GM18517 (cell line): ENCODE results near the gene TMEM35B.
"Not testable (repeated sequence)": the region's sequence is repeated elsewhere in the genome, so short reads cannot be mapped to it uniquely, and the experiment has no call there.

Experiments used
- ATAC-seq: cut with Tn5 transposase; IDR thresholded peaks from one replicate; pipeline ENCODE4 v1.9.1; 2021; ENCODE audit warnings: mild to moderate bottlenecking, moderate library complexity; ENCODE audit not compliant: unreplicated experiment

TMEM35B gene

GRCh38 chr1:34984793-34985608, at the start of gene TMEM35B:
TSS of gene TMEM35B (minus strand) at chr1:34985347. CDS start at chr1:34985305, 42 bp downstream.
- peak; percentile 61 for ATAC-seq

- ATAC-seq, result no peak
Observed at GRCh38 chr1:35033346-35033745, 48.2 kb upstream of the TMEM35B start.

- no peak for ATAC-seq
Observed at GRCh38 chr1:35032384-35032739, 47.2 kb upstream of the TMEM35B start.

- no peak for ATAC-seq
Observed at GRCh38 chr1:35030756-35031446, 45.8 kb upstream of the TMEM35B start.

- no peak for ATAC-seq
Observed at GRCh38 chr1:35030338-35030737, 45.2 kb upstream of the TMEM35B start.

GRCh38 chr1:35029761-35030160, 44.6 kb upstream of the TMEM35B start:
- no peak for ATAC-seq

- ATAC-seq, result no peak
Observed at GRCh38 chr1:35016406-35016805, 31.3 kb upstream of the TMEM35B start.

GRCh38 chr1:35014486-35014885, 29.3 kb upstream of the TMEM35B start:
- ATAC-seq, result no peak

GRCh38 chr1:35005711-35006110, 20.6 kb upstream of the TMEM35B start:
- no peak for ATAC-seq

GRCh38 chr1:35001743-35002142, 16.6 kb upstream of the TMEM35B start:
- ATAC-seq, result no peak

GRCh38 chr1:34994878-34995277, 9.7 kb upstream of the TMEM35B start:
- no peak for ATAC-seq

GRCh38 chr1:34988581-34988980, 3.4 kb upstream of the TMEM35B start:
- no peak for ATAC-seq

GRCh38 chr1:34988147-34988546, 3.0 kb upstream of the TMEM35B start:
- ATAC-seq, result no peak

GRCh38 chr1:34987018-34987417, 1.9 kb upstream of the TMEM35B start:
- no peak for ATAC-seq

- ATAC-seq, result not testable (repeated sequence)
Observed at GRCh38 chr1:34985609-34985904, 410 bp upstream of the TMEM35B start.

- no peak for ATAC-seq
Observed at GRCh38 chr1:34984435-34984792, 733 bp downstream of the TMEM35B start.

GRCh38 chr1:34983700-34984355, 1.3 kb downstream of the TMEM35B start:
- no peak for ATAC-seq

- no peak for ATAC-seq
Observed at GRCh38 chr1:34982820-34983376, 2.2 kb downstream of the TMEM35B start.

GRCh38 chr1:34980715-34981114, 4.4 kb downstream of the TMEM35B start:
- no peak for ATAC-seq

GRCh38 chr1:34978921-34979320, 6.2 kb downstream of the TMEM35B start:
- ATAC-seq, result no peak

GRCh38 chr1:34977858-34978257, 7.3 kb downstream of the TMEM35B start:
- ATAC-seq, result no peak

GRCh38 chr1:34977210-34977471, 8.0 kb downstream of the TMEM35B start:
- no peak for ATAC-seq
